ENCODE data around the gene ABITRAM. TPM values are rescaled to one million over a fixed set of nuclear protein-coding genes. Genes with fewer than 3 reads are reported as not detected.

ABITRAM gene
- total and polyA plus RNA-seq, 2 donors from 2014 or later = 11.7 to 13.6 TPM

DNA sequence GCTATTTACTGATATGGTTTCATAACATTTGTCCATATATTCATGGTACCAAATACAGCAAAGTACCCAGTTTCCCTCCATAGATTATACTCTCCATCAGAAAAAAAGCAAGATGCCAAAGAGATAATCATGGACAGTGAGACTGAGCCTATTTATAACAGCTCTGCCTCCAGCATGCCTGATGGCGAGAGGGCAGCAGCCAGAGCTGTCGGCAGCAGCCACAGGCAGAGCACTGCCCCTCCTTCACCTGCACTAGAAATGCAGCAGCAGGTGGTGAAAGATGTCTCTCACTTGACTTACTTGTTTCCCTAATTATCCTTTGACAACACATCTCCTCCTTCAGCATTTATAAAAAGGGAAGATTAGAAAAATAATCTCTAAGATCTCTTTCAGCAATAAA, 46.7 kb downstream of the ABITRAM start:
- no peak overlapping the region for H3K9ac ChIP-seq (ENCODE audit: low read length in 3 of 3)
- TF ChIP-seq, protein P1, sequence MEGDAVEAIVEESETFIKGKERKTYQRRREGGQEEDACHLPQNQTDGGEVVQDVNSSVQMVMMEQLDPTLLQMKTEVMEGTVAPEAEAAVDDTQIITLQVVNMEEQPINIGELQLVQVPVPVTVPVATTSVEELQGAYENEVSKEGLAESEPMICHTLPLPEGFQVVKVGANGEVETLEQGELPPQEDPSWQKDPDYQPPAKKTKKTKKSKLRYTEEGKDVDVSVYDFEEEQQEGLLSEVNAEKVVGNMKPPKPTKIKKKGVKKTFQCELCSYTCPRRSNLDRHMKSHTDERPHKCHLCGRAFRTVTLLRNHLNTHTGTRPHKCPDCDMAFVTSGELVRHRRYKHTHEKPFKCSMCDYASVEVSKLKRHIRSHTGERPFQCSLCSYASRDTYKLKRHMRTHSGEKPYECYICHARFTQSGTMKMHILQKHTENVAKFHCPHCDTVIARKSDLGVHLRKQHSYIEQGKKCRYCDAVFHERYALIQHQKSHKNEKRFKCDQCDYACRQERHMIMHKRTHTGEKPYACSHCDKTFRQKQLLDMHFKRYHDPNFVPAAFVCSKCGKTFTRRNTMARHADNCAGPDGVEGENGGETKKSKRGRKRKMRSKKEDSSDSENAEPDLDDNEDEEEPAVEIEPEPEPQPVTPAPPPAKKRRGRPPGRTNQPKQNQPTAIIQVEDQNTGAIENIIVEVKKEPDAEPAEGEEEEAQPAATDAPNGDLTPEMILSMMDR (IDR thresholded peaks at IDR 0.05; ENCODE audit: borderline replicate concordance, extremely low read depth, insufficient read depth) = no peak
- no peak for DNase-seq
- intact Hi-C loops (cut with DNase I) = no loop called here
- no peaks in the 10 kb centered on the region for H3K4me1 ChIP-seq (ENCODE audit: control insufficient read depth in 2 of 3, insufficient read depth in 2 of 3, low read depth in 1 of 3, low read length in 3 of 3)
- no peaks in the 10 kb centered on the region for H3K9me3 ChIP-seq (ENCODE audit: control insufficient read depth in 2 of 3, insufficient read depth in 1 of 3, low read length in 3 of 3)
- H3K36me3 ChIP-seq (ENCODE audit: control insufficient read depth in 2 of 3, insufficient read depth in 3 of 3, low read length in 3 of 3) = peaks cover 0 to 22% (median 0%) of the 10 kb centered on the region in 3 donors
- H3K27ac ChIP-seq (ENCODE audit: low read depth in 2 of 2, low read length in 2 of 2) = no peak overlapping the region
- no peaks in the 10 kb centered on the region for H3K27me3 ChIP-seq (ENCODE audit: control insufficient read depth, insufficient read depth, low read length)
- H3K4me3 ChIP-seq (ENCODE audit: low read length in 3 of 3) = no peak overlapping the region
- FAIRE-seq = no peak

DNA sequence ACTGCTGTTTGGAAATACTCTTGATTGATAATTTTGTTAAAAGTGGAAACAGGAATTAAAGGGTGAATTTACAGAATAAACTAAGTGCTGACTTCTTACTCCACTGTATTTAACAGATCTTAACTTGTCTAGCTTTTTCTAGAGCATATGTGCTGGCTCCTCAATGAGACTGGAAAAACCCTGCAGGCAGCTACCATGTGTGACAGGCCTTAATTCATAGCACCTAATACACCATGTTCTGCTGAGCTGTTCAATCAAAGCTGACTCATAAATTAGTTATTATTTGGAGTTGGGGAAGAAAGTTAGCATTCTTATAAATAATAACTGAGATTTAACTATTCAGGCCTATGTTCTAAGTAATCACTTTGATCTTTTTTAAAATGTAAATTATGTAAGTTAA, 49.7 kb downstream of the ABITRAM start:
- TF ChIP-seq, protein P1 (IDR thresholded peaks at IDR 0.05; ENCODE audit: borderline replicate concordance, extremely low read depth, insufficient read depth) = no peak
- no peak for DNase-seq
- Histone ChIP-seq H3K27me3 (ENCODE audit: control insufficient read depth, insufficient read depth, low read length) (no peaks in the 10 kb centered on the region), H3K9ac (ENCODE audit: low read length in 3 of 3) (no peak overlapping the region), H3K4me3 (ENCODE audit: low read length in 3 of 3) (no peak overlapping the region), H3K9me3 (ENCODE audit: control insufficient read depth in 2 of 3, insufficient read depth in 1 of 3, low read length in 3 of 3) (no peaks in the 10 kb centered on the region), H3K27ac (ENCODE audit: low read depth in 2 of 2, low read length in 2 of 2) (no peak overlapping the region), H3K4me1 (ENCODE audit: control insufficient read depth in 2 of 3, insufficient read depth in 2 of 3, low read depth in 1 of 3, low read length in 3 of 3) (no peaks in the 10 kb centered on the region), H3K36me3 (ENCODE audit: control insufficient read depth in 2 of 3, insufficient read depth in 3 of 3, low read length in 3 of 3) (peaks cover 0 to 17% (median 0%) of the 10 kb centered on the region in 3 donors)
- FAIRE-seq = no peak
- intact Hi-C loops (cut with DNase I) = no loop called here

Other genes with a start within 250 kb of the ABITRAM start
- not detected for gene ACTL7B, start 78.4 kb upstream of the ABITRAM start, total RNA-seq
- gene ACTL7B, start 78.4 kb upstream of the ABITRAM start, polyA plus RNA-seq (ENCODE audit: insufficient read depth, low read depth, low replicate concordance) = not detected
- not detected for gene ACTL7A, start 72.1 kb upstream of the ABITRAM start, total RNA-seq
- not detected for gene ACTL7A, start 72.1 kb upstream of the ABITRAM start, polyA plus RNA-seq (ENCODE audit: insufficient read depth, low read depth, low replicate concordance)
- gene ELP1, start 276 bp upstream of the ABITRAM start, total RNA-seq = 25.2 TPM
- gene ELP1, start 276 bp upstream of the ABITRAM start, polyA plus RNA-seq (ENCODE audit: insufficient read depth, low read depth, low replicate concordance) = 12.9 TPM
- 38.6 TPM for gene CTNNAL1, start 79.1 kb downstream of the ABITRAM start, total RNA-seq
- 54.8 TPM for gene CTNNAL1, start 79.1 kb downstream of the ABITRAM start, polyA plus RNA-seq (ENCODE audit: insufficient read depth, low read depth, low replicate concordance)
- gene TMEM245, start 185.5 kb downstream of the ABITRAM start, total RNA-seq = 69.5 TPM
- gene TMEM245, start 185.5 kb downstream of the ABITRAM start, polyA plus RNA-seq (ENCODE audit: insufficient read depth, low read depth, low replicate concordance) = 23.5 TPM
- gene FRRS1L, start 232.8 kb downstream of the ABITRAM start, total RNA-seq = not detected
- gene FRRS1L, start 232.8 kb downstream of the ABITRAM start, polyA plus RNA-seq (ENCODE audit: insufficient read depth, low read depth, low replicate concordance) = 0.06 TPM